Ectodermal cell (in vitro differentiated cells): ENCODE measurements around the gene ME1.
"Not testable (repeated sequence)": the region's sequence is repeated elsewhere in the genome, so short reads cannot be mapped to it uniquely, and the experiment has no call there.

ENCODE experiments used
- H3K27ac ChIP-seq: 2 replicates; pipeline ENCODE4 v1.7.0; 2013; ENCODE audit warnings: mild to moderate bottlenecking, low read depth, low read length; ENCODE audit not compliant: insufficient read depth, poor library complexity, severe bottlenecking
- H3K27me3 ChIP-seq: 2 replicates; pipeline ENCODE4 v1.7.0; 2013; ENCODE audit warnings: mild to moderate bottlenecking, low read length; ENCODE audit not compliant: insufficient read depth, control insufficient read depth, poor library complexity, severe bottlenecking
- H3K36me3 ChIP-seq: one replicate; pipeline ENCODE4 v1.7.0; 2013; ENCODE audit warnings: low read length; ENCODE audit not compliant: control insufficient read depth, insufficient read depth
- H3K4me1 ChIP-seq: one replicate; pipeline ENCODE4 v1.7.0; 2013; ENCODE audit warnings: low read length; ENCODE audit not compliant: control insufficient read depth, insufficient read depth
- H3K4me3 ChIP-seq: 2 replicates; pipeline ENCODE4 v1.7.0; 2013; ENCODE audit warnings: low read depth, low read length, control low read depth; ENCODE audit not compliant: insufficient read depth
- H3K9me3 ChIP-seq: 2 replicates; pipeline ENCODE4 v1.7.0; 2013; ENCODE audit warnings: mild to moderate bottlenecking, low read length, moderate library complexity; ENCODE audit not compliant: control insufficient read depth
- WGBS, 2 experiments: methylation state at CpG; one replicate each; pipeline ENCODE4 v1.1.7; 2013; ENCODE audit warnings: missing lambda C conversion rate in 2 of 2; 5-methylcytosine and 5-hydroxymethylcytosine counted together

Gene ME1

DNA sequence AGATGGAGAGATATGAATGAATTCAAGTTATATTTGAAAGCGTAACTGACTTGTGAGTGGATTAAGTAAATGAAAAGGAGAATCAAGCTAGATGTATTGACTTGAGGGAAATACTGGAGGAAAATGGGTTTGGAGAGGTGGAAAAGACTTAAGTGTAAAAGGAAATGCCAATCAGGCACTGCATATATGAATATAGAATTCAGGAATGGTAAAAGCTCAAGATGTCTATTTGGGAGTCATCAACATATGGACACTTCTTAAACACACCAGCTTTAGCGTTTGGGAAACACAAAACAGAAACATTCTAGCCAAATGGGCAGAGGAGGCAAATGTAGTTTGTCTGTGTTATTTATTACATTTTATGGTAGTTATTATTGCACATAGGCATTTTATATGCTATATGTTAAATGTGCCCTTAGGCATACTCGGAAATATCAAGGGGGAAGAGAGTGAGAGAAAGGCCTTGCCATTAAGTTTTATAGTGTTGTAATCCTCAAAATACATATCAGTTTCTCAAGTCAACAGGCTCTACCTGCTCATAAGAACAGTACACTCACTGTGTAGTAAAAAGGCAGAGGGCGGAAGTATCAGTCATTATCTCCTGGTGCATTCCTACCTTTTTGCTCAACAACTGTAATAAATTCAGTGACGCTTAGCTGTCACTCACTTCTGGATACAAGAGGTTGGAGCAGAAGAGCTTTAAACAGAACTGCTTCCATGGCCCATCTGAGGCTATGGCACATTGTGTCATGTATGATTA is 33.7 kb upstream of the ME1 start:
- Histone ChIP-seq H3K4me1 (no peaks in the 10 kb centered on the region), H3K9me3 (no peaks in the 10 kb centered on the region), H3K27ac (no peak overlapping the region), H3K36me3 (no peaks in the 10 kb centered on the region), H3K27me3 (no peaks in the 10 kb centered on the region), H3K4me3 (no peak overlapping the region)
- WGBS, 2 experiments: 89 to 97% methylated on average over 4 of the region's 5 CpGs

DNA sequence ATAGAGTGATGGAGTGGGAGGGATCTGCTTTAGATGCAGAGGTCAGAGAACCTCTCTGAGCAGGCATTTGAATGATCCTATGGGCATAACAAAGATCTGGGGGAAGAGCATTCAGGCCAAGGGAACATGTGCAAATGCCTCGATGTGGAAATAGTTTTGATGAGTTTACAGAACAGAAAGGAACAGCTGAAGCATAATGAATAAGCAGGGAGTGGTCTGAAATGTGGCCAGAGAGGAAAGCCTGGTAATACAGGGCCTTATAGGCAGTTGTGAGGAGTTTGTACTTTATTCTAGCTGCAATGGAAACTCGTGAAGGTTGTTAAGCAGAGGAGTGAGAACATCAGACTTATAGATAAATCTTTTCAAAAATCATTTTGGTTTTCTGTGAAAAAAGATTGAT is 33.0 kb upstream of the ME1 start:
- no peak overlapping the region for H3K27ac ChIP-seq
- no peaks in the 10 kb centered on the region for H3K4me1 ChIP-seq
- H3K9me3 ChIP-seq: no peaks in the 10 kb centered on the region
- H3K4me3 ChIP-seq: no peak overlapping the region
- H3K36me3 ChIP-seq: no peaks in the 10 kb centered on the region
- H3K27me3 ChIP-seq: no peaks in the 10 kb centered on the region
- WGBS, 2 experiments: 90 to 91% methylated on average over 2 of the region's 2 CpGs

DNA sequence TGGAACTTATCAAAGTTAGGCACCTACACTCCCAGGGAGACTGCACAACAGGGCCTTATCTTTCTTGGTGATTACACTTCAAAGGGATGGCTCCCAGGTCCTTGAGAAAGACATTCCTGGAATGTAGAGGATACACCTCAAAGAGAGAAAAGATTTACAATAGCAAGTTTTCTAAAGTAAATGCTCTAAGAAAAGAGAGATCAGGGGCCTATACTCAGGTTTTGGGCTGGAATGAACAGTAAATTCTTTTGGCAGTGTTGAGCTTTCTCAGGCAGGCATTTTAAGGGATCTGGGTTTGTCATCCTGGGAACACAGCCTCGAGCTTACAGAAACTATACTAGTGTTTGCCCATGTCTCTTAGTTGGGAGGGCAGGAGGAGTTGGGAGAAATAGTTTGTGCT is 31.7 kb upstream of the ME1 start:
- 73 to 90% methylated on average over 1 of the region's 1 CpG for WGBS, 2 experiments
- H3K4me1 ChIP-seq: no peaks in the 10 kb centered on the region
- H3K36me3 ChIP-seq: no peaks in the 10 kb centered on the region
- H3K9me3 ChIP-seq: no peaks in the 10 kb centered on the region
- H3K27me3 ChIP-seq: no peaks in the 10 kb centered on the region
- H3K4me3 ChIP-seq: no peak overlapping the region
- H3K27ac ChIP-seq: no peak overlapping the region

DNA sequence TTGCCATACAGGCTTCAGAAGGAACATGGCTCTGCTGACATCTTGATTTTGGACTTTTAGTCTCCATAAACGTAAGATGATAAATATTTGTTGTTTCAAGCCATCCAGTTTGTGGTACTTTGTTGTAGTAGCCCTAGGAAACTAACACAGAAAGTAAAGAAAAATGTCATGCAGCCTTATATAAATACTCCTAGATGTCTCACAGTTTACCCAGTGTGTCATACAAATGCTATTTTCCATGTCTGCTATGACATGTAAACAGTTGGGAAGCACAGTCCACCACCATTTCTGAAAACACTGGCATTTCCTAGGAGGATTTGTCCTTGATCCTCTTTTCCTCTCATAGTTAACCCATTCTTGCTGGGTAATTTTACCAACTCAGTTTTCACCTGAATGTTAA is 30.6 kb upstream of the ME1 start:
- H3K27ac ChIP-seq: no peak overlapping the region
- H3K9me3 ChIP-seq: no peaks in the 10 kb centered on the region
- no peak overlapping the region for H3K4me3 ChIP-seq
- WGBS, 2 experiments: 88 to 96% methylated on average over 1 of the region's 1 CpG
- no peaks in the 10 kb centered on the region for H3K36me3 ChIP-seq
- H3K27me3 ChIP-seq: no peaks in the 10 kb centered on the region
- H3K4me1 ChIP-seq: no peaks in the 10 kb centered on the region

DNA sequence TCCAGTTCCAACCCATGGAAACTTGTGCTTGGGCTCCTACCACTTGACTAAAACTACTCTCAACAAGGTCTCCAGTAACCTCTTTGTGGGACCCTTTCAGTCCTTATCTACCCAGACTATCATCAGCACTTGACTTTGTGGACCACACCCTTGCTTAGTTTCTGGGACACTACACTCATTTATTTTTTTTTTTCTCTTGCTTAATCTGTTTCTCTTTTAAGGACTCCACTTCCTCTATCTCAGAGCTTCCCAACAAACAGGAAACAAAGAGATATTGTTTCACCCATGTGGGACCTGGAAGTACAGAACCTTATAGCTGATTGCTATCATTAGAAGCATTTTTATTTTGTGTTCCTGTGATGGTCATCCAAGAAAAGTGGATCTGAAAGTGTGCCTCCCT is 28.8 kb upstream of the ME1 start:
- Histone ChIP-seq H3K9me3 (no peaks in the 10 kb centered on the region), H3K27ac (no peak overlapping the region), H3K4me1 (no peaks in the 10 kb centered on the region), H3K36me3 (no peaks in the 10 kb centered on the region), H3K4me3 (no peak overlapping the region), H3K27me3 (no peaks in the 10 kb centered on the region)

DNA sequence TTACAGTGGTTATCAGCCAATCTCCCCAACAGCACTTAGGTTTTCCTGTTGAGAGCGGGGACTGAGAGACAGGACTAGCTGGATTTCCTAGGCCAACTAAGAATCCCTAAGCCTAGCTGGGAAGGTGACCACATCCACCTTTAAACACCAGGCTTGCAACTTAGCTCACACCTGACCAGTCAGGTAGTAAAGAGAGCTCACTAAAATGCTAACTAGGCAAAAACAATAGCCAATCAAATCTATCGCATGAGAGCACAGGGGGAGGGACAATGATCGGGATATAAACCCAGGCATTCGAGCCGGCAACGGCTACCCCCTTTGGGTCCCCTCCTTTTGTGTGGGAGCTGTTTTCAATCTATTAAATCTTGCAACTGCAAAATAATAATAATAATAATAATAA is 19.2 kb upstream of the ME1 start:
- not testable (repeated sequence) for H3K9me3 ChIP-seq, H3K4me1 ChIP-seq, H3K27ac ChIP-seq, H3K4me3 ChIP-seq, H3K27me3 ChIP-seq, H3K36me3 ChIP-seq
- WGBS, 2 experiments: 99 to 100% methylated on average over 3 to 5 of the region's 6 CpGs

DNA sequence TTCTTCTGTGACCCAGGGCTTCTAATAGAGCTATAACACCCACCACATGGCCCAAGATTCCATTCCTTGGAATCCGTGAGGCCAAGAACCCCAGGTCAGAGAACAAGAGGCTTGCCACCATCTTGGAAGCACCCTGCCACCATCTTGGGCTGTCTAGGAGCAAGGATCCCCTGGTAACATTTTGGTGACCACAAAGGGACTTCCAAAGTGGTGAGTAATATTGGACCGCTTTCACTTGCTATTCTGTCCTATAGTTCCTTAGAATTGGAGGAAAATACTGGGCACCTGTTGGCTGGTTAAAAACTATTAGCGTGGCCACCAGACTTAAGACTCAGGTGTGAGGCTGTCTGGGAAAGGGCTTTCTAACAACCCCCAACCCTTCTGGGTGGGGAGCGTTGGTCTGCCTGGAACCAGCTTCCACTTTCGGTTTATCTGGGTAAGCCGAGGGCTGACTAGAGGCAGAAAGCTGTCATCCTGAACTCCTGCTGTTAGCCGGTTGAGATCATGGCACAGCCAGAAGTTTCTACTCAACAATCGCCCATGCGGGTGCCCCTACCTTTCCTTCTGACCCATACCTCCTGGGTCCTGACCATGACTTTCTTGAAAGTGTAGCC is 13.3 kb upstream of the ME1 start:
- not testable (repeated sequence) for H3K4me3 ChIP-seq, H3K27ac ChIP-seq, H3K4me1 ChIP-seq, H3K27me3 ChIP-seq, H3K36me3 ChIP-seq, H3K9me3 ChIP-seq
- WGBS, 2 experiments: 95 to 96% methylated on average over 9 of the region's 9 CpGs

DNA sequence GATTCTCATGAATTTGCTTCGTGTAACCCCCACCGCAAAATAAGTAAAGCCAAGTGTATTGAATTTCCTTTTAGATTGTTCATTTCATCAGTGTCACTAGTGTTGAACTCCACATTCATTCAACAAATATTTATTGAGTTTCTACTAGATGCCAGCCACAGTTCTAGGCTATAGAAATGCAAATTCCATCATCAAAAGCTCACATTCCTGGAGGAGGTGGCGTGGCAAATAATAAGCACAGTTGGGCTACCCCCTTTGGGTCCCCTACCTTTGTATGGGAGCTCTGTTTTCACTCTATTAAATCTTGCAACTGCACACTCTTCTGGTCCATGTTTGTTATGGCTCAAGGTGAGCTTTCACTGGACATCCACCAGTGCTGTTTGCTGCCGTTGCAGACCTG is 12.7 kb upstream of the ME1 start:
- Histone ChIP-seq H3K27ac (no peak overlapping the region), H3K36me3 (no peaks in the 10 kb centered on the region), H3K9me3 (no peaks in the 10 kb centered on the region), H3K4me3 (no peak overlapping the region), H3K4me1 (no peaks in the 10 kb centered on the region), H3K27me3 (no peaks in the 10 kb centered on the region)
- WGBS, 2 experiments: 78 to 91% methylated on average over 4 of the region's 4 CpGs

DNA sequence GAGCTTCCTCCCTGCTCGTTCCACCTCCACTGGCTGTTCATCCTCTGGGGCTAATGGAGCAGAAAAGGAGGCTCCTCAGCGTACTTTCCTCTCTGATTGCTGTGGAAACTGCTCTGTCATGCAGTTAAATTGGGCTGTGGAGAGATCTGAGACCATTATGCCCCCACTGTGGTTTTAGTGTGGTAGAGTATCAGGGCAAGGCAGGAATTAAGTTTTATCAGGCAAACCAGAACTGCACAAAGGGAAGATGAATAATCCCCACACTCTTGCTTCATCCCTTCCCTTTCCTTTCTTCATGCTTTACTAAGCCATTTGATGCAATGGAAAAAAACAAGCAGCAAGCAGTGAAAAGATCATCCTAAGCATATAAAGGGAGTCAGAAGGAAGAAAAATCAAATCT is 11.9 kb upstream of the ME1 start:
- no peaks in the 10 kb centered on the region for H3K4me1 ChIP-seq
- no peaks in the 10 kb centered on the region for H3K36me3 ChIP-seq
- no peaks in the 10 kb centered on the region for H3K9me3 ChIP-seq
- WGBS, 2 experiments: 77 to 79% methylated on average over 2 of the region's 2 CpGs
- no peak overlapping the region for H3K27ac ChIP-seq
- no peak overlapping the region for H3K4me3 ChIP-seq
- no peaks in the 10 kb centered on the region for H3K27me3 ChIP-seq

DNA sequence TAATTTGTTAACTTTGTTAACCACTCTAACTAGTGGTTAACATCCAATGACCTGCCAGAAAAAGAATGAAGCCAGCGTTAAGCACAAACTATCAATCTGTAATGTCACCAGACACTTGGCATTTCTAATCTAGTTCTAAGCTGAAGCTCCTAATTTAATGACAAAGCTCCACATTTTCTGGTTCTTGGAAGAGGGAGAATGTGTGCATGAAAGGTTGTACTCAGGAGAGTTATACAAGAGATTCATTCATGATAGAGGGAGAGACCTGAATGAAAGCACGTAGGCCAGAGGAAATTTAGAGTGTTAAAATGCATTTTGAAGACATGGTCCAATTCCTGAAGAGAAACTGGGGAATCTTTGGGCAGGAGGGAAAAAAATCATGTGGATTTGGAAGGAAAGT is 8.3 kb upstream of the ME1 start:
- no peak overlapping the region for H3K4me3 ChIP-seq
- no peaks in the 10 kb centered on the region for H3K9me3 ChIP-seq
- no peaks in the 10 kb centered on the region for H3K27me3 ChIP-seq
- 90 to 93% methylated on average over 2 of the region's 2 CpGs for WGBS, 2 experiments
- no peak overlapping the region for H3K27ac ChIP-seq
- H3K4me1 ChIP-seq: no peaks in the 10 kb centered on the region
- no peaks in the 10 kb centered on the region for H3K36me3 ChIP-seq

DNA sequence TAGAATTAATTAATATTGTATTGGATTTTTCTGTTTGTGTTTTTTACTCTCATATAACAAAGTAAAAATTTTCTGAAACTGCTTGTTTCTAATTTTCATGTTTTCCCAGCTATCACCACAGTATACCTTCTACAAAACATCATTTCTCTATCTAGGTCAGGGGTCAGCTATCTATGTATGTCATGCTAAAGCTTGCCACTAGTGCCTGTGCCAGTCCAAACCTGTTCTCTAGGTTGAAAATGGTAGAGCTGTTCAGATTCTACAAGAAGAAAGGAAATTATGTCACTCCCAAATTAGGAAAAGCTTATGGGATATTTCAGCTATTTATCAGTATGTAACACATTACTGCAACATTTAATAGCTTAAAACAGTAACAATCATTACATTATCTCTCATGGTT is 5.8 kb upstream of the ME1 start:
- no peak overlapping the region for H3K27ac ChIP-seq
- H3K4me3 ChIP-seq: no peak overlapping the region
- H3K4me1 ChIP-seq: no peaks in the 10 kb centered on the region
- H3K36me3 ChIP-seq: no peaks in the 10 kb centered on the region
- H3K27me3 ChIP-seq: peaks cover 4% of the 10 kb centered on the region
- no peaks in the 10 kb centered on the region for H3K9me3 ChIP-seq
